ENCODE results near the gene REPS2.

Gene REPS2

GRCh38 chrX:17098516-17099247 lies 152.2 kb downstream of the REPS2 start:
- Histone ChIP-seq H3K27ac (no peak overlapping the region), H3K4me3 (no peak overlapping the region)
- TF ChIP-seq, protein P1, sequence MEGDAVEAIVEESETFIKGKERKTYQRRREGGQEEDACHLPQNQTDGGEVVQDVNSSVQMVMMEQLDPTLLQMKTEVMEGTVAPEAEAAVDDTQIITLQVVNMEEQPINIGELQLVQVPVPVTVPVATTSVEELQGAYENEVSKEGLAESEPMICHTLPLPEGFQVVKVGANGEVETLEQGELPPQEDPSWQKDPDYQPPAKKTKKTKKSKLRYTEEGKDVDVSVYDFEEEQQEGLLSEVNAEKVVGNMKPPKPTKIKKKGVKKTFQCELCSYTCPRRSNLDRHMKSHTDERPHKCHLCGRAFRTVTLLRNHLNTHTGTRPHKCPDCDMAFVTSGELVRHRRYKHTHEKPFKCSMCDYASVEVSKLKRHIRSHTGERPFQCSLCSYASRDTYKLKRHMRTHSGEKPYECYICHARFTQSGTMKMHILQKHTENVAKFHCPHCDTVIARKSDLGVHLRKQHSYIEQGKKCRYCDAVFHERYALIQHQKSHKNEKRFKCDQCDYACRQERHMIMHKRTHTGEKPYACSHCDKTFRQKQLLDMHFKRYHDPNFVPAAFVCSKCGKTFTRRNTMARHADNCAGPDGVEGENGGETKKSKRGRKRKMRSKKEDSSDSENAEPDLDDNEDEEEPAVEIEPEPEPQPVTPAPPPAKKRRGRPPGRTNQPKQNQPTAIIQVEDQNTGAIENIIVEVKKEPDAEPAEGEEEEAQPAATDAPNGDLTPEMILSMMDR (IDR thresholded peaks at IDR 0.05) = no peak
- DNase-seq (ENCODE audit: low spot score) = no peak

GRCh38 chrX:17104433-17104832 lies 158.0 kb downstream of the REPS2 start:
- DNase-seq (ENCODE audit: low spot score) = no peak
- TF ChIP-seq, protein P1 (IDR thresholded peaks at IDR 0.05) = no peak

GRCh38 chrX:17120816-17121215 lies 174.4 kb downstream of the REPS2 start:
- no peak for DNase-seq (ENCODE audit: low spot score)
- Histone ChIP-seq H3K27ac (no peak overlapping the region), H3K4me3 (no peak overlapping the region)
- TF ChIP-seq, protein P1 (IDR thresholded peaks at IDR 0.05) = no peak

More at GRCh38 chrX:17104433-17104832, 158.0 kb downstream of the REPS2 start:
- Histone ChIP-seq H3K27ac (no peak overlapping the region), H3K4me3 (no peak overlapping the region)

- no peak for DNase-seq (ENCODE audit: low spot score)
- TF ChIP-seq, protein P1 (IDR thresholded peaks at IDR 0.05) = no peak
Observed at GRCh38 chrX:17154001-17154400, 207.5 kb downstream of the REPS2 start.

GRCh38 chrX:17160975-17161374 lies 214.5 kb downstream of the REPS2 start:
- no peak overlapping the region for H3K27ac ChIP-seq
- no peak overlapping the region for H3K4me3 ChIP-seq
- TF ChIP-seq, protein P1 (IDR thresholded peaks at IDR 0.05) = no peak
- DNase-seq (ENCODE audit: low spot score) = no peak

More at GRCh38 chrX:17154001-17154400, 207.5 kb downstream of the REPS2 start:
- Histone ChIP-seq H3K27ac (no peak overlapping the region), H3K4me3 (no peak overlapping the region)

- Histone ChIP-seq H3K27ac (no peak overlapping the region), H3K4me3 (no peak overlapping the region)
- no peak for DNase-seq (ENCODE audit: low spot score)
- TF ChIP-seq, protein P1 (IDR thresholded peaks at IDR 0.05) = no peak
Observed at GRCh38 chrX:17161991-17162390, 215.5 kb downstream of the REPS2 start.

DNA sequence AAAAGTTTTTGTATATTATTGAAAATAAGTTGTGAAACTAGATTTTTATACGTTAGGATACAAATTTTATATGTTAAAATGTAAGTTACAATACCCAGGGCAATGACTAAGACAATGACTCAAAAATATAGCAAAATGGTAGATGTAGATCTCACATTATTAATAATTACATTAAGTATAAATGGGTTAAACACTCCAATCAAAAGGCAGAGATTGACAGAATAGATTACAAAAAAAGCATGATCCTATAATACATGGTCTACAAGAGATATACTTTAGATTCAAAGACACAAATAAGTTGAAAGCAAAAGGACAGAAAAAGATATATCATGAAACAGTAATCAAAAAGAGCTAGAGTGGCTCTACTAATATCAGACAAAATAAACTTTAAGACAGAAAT lies 217.6 kb downstream of the REPS2 start:
- DNase-seq (ENCODE audit: low spot score) = no peak
- TF ChIP-seq, protein P1 (IDR thresholded peaks at IDR 0.05) = no peak
- Histone ChIP-seq H3K4me3 (no peak overlapping the region), H3K27ac (no peak overlapping the region)

All from coronary artery (tissue), 2 donors.